SK-N-SH (cell line): ENCODE results near the gene OR5H6. TPM values are rescaled to one million over a fixed set of nuclear protein-coding genes. Genes with fewer than 3 reads are reported as not detected.

Experiments
- CTCF ChIA-PET: fragments of 300-600, 350-600 bp; formaldehyde crosslinking; extraction: SDS; loops from one replicate; lab custom pipeline; 2021; lab: Yijun Ruan, JAX
- POLR2A ChIA-PET: fragments of 350-600 bp; sonication (Branson Sonifier 250); formaldehyde crosslinking; extraction: SDS; loops from one replicate; lab custom pipeline; 2020; ENCODE audit warnings: antibody characterized with exemption, inconsistent platforms; lab: Yijun Ruan, JAX
- DNase-seq: peaks from one replicate; pipeline ENCODE4 v3.0.0; 2012
- H2AFZ ChIP-seq: fragments of 200-600 bp; sonication (generic); 2 replicates; pipeline ENCODE4 v1.8.1; 2016; ENCODE audit warnings: antibody characterized with exemption, mild to moderate bottlenecking, low read depth
- H3F3A ChIP-seq: fragments of 200-600 bp; sonication (generic); replicated peaks from 2 replicates; pipeline ENCODE3; 2016; ENCODE audit warnings: antibody characterized with exemption, mild to moderate bottlenecking; ENCODE audit not compliant: insufficient read depth
- H3K27ac ChIP-seq, 2 experiments: fragments of 200-500 bp in 1 of 2; fragments of 200-600 bp in 1 of 2; sonication (Bioruptor generic) in 1 of 2; sonication (generic), shearing (Covaris generic) in 1 of 2; 2 replicates each; pipeline versions ENCODE4 v1.5.1 to v1.6.1; 2014 to 2016; ENCODE audit warnings: low read depth in 2 of 2, inconsistent platforms in 1 of 2, low read length in 1 of 2, mild to moderate bottlenecking in 1 of 2, mixed read lengths in 1 of 2
- H3K27me3 ChIP-seq: fragments of 200-600 bp; sonication (generic), shearing (Covaris generic); 2 replicates; pipeline ENCODE4 v1.6.1; 2016; ENCODE audit warnings: mixed run types; ENCODE audit not compliant: insufficient read depth
- H3K36me3 ChIP-seq, 2 experiments: fragments of 200-500 bp in 1 of 2; fragments of 200-600 bp in 1 of 2; sonication (Bioruptor generic) in 1 of 2; sonication (generic) in 1 of 2; replicated peaks in 1 of 2; 2 replicates each; pipeline versions ENCODE3 to v1.5.1; 2014 to 2016; ENCODE audit warnings: low read length in 1 of 2, mild to moderate bottlenecking in 1 of 2; ENCODE audit not compliant: insufficient read depth in 2 of 2, control insufficient read depth in 1 of 2
- H3K4me1 ChIP-seq, 2 experiments: fragments of 200-500 bp in 1 of 2; fragments of 200-600 bp in 1 of 2; sonication (Bioruptor generic) in 1 of 2; sonication (generic), shearing (Covaris generic) in 1 of 2; 2 replicates each; pipeline versions ENCODE4 v1.5.1 to v1.6.1; 2014 to 2016; ENCODE audit warnings: low read depth in 1 of 2, low read length in 1 of 2, mixed run types in 1 of 2; ENCODE audit not compliant: insufficient read depth in 2 of 2, control insufficient read depth in 1 of 2
- H3K4me2 ChIP-seq: fragments of 200-600 bp; sonication (generic), shearing (Covaris generic); 2 replicates; pipeline ENCODE4 v1.6.1; 2017; ENCODE audit warnings: mixed run types
- H3K4me3 ChIP-seq, 2 experiments: fragments of 200-500 bp in 1 of 2; fragments of 200-600 bp in 1 of 2; sonication (Bioruptor generic) in 1 of 2; sonication (generic), shearing (Covaris generic) in 1 of 2; 2 replicates each; pipeline versions ENCODE4 v1.5.1 to v1.8.1; 2014 to 2016; ENCODE audit warnings: low read depth in 2 of 2, inconsistent platforms in 1 of 2, low read length in 1 of 2, mild to moderate bottlenecking in 1 of 2, mixed read lengths in 1 of 2, moderate library complexity in 1 of 2
- H3K79me2 ChIP-seq: fragments of 200-600 bp; sonication (generic); 2 replicates; pipeline ENCODE4 v1.8.1; 2017; ENCODE audit warnings: mild to moderate bottlenecking; ENCODE audit not compliant: insufficient read depth
- H3K9ac ChIP-seq: fragments of 200-600 bp; sonication (generic); 2 replicates; pipeline ENCODE4 v1.6.1; 2017; ENCODE audit warnings: mixed run types
- H3K9me2 ChIP-seq: fragments of 200-600 bp; sonication (generic); 2 replicates; pipeline ENCODE4 v1.6.1; 2017; ENCODE audit warnings: mixed run types
- H3K9me3 ChIP-seq: fragments of 200-600 bp; sonication (generic); 2 replicates; pipeline ENCODE4 v1.6.1; 2017; ENCODE audit warnings: mixed run types, mild to moderate bottlenecking, moderate library complexity
- H4K20me1 ChIP-seq: fragments of 200-600 bp; sonication (generic); 2 replicates; pipeline ENCODE4 v1.6.1; 2017; ENCODE audit warnings: mild to moderate bottlenecking, mixed run types; ENCODE audit not compliant: insufficient read depth
- CHD2 ChIP-seq: fragments of 150-350 bp; IDR thresholded peaks from 2 replicates; pipeline ENCODE4 v1.6.1; 2018; ENCODE audit warnings: low read length; ENCODE audit not compliant: partially characterized antibody
- ELF1 ChIP-seq: IDR thresholded peaks from 2 replicates; pipeline ENCODE4 v1.4.0; 2012
- FOSL2 ChIP-seq: IDR thresholded peaks from 2 replicates; pipeline ENCODE4 v1.4.0; 2012; ENCODE audit warnings: low read depth, mild to moderate bottlenecking, moderate library complexity, borderline replicate concordance
- MXI1 ChIP-seq: IDR thresholded peaks from 2 replicates; pipeline ENCODE4 v1.6.1; 2012; ENCODE audit warnings: mild to moderate bottlenecking, low read depth, low read length, improper control_type of control experiment
- PBX3 ChIP-seq: IDR thresholded peaks from 2 replicates; pipeline ENCODE4; 2012
- RAD21 ChIP-seq: IDR thresholded peaks from 2 replicates; pipeline ENCODE4 v1.6.1; 2012; ENCODE audit warnings: mild to moderate bottlenecking, low read length
- REST ChIP-seq: IDR thresholded peaks from 2 replicates; pipeline ENCODE4 v1.6.1; 2012; ENCODE audit warnings: mild to moderate bottlenecking, low read depth, low read length, moderate library complexity
- SMC3 ChIP-seq: IDR thresholded peaks from 2 replicates; pipeline ENCODE4 v1.6.1; 2012; ENCODE audit warnings: low read depth, low read length, improper control_type of control experiment
- WGBS: methylation state at CpG from one replicate; pipeline ENCODE4 v1.1.6; 2017; ENCODE audit warnings: low lambda C conversion rate; 5-methylcytosine and 5-hydroxymethylcytosine counted together
- polyA plus RNA-seq, 3 experiments: library from polyadenylated mRNA; depleted of rRNA; stranded (reverse); fragments of >200 nt; gene quantifications; 2 replicates each; pipeline ENCODE4 v1.2.3, GENCODE V29; 2012
- TF ChIP-seq, protein P1 (sequence below): fragments of 150-350 bp; IDR thresholded peaks from 2 replicates; pipeline ENCODE4 v1.6.1; 2016; ENCODE audit warnings: mild to moderate bottlenecking, low read depth, low read length

Gene OR5H6
- polyA plus RNA-seq, 1 of the 3 experiments (the other 2 are of a cell fraction): not detected

- Histone ChIP-seq H3K9ac (no peak overlapping the region), H3K9me2 (no peaks in the 10 kb centered on the region), H3K27me3 (no peaks in the 10 kb centered on the region), H3F3A (no peaks in the 10 kb centered on the region), H3K9me3 (no peaks in the 10 kb centered on the region), H3K4me1 (no peaks in the 10 kb centered on the region), H3K4me2 (no peak overlapping the region), H3K27ac (no peak overlapping the region), H3K79me2 (no peaks in the 10 kb centered on the region), H2AFZ (no peak overlapping the region), H3K36me3 (no peaks in the 10 kb centered on the region), H4K20me1 (no peaks in the 10 kb centered on the region), H3K4me3 (no peak overlapping the region)
- POLR2A ChIA-PET: no interaction called here
- DNase-seq: no peak
- 2% methylated on average over 8 of the region's 10 CpGs for WGBS
- CTCF ChIA-PET: interaction anchor here (1.1 to 1.3 kb wide), 2 partner anchors 11 to 252 kb away, joined by 4 read pairs; no protein-coding TSS in a partner anchor
- TF ChIP-seq SMC3 (no peak), PBX3 (no peak), RAD21 (no peak), ELF1 (no peak), CHD2 (no peak), FOSL2 (no peak), MXI1 (no peak), REST (no peak)
- TF ChIP-seq, protein P1, sequence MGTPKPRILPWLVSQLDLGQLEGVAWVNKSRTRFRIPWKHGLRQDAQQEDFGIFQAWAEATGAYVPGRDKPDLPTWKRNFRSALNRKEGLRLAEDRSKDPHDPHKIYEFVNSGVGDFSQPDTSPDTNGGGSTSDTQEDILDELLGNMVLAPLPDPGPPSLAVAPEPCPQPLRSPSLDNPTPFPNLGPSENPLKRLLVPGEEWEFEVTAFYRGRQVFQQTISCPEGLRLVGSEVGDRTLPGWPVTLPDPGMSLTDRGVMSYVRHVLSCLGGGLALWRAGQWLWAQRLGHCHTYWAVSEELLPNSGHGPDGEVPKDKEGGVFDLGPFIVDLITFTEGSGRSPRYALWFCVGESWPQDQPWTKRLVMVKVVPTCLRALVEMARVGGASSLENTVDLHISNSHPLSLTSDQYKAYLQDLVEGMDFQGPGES: no peak
- TF ChIP-seq, all 33 proteins: peak for 0
Observed at GRCh38 chr3:98291332-98291957, 27.4 kb downstream of the OR5H6 start.

Other genes with a start within 250 kb of the OR5H6 start
- not detected in 2 replicates for gene GABRR3, start 228.9 kb upstream of the OR5H6 start, polyA plus RNA-seq (2012; rRNA removed)
- not detected in 2 replicates for gene OR5AC2, start 177.1 kb upstream of the OR5H6 start, polyA plus RNA-seq (2012; rRNA removed)
- gene OR5H1, start 133.5 kb upstream of the OR5H6 start, polyA plus RNA-seq (2012; rRNA removed): not detected in 2 replicates
- gene OR5H14, start 116.8 kb upstream of the OR5H6 start, polyA plus RNA-seq (2012; rRNA removed): not detected in 2 replicates
- gene OR5H15, start 97.5 kb upstream of the OR5H6 start, polyA plus RNA-seq (2012; rRNA removed): not detected in 2 replicates
- gene OR5H2, start 18.3 kb downstream of the OR5H6 start, polyA plus RNA-seq (2012; rRNA removed): not detected in 2 replicates
- gene OR5K4, start 89.6 kb downstream of the OR5H6 start, polyA plus RNA-seq (2012; rRNA removed): not detected in 2 replicates
- gene OR5K3, start 126.4 kb downstream of the OR5H6 start, polyA plus RNA-seq (2012; rRNA removed): not detected in 2 replicates
- not detected in 2 replicates for gene OR5K1, start 199.0 kb downstream of the OR5H6 start, polyA plus RNA-seq (2012; rRNA removed)
- gene OR5K2, start 233.4 kb downstream of the OR5H6 start, polyA plus RNA-seq (2012; rRNA removed): not detected in 2 replicates